Kidney (tissue), 14 donors: Measurements from ENCODE around the gene RNASE8. TPM values are rescaled to one million over a fixed set of nuclear protein-coding genes. Genes with fewer than 3 reads are reported as not detected.
A peak's percentile ranks its signal among the peaks of the same experiment; 100 is the strongest.

ENCODE experiments used
- DNase-seq, 5 donors: peaks; one replicate each; pipeline ENCODE4 v3.0.0-alpha.2; 2013 to 2020
- FAIRE-seq: peaks from 2 replicates; lab custom pipeline; 2012; peaks lifted over from hg19 to GRCh38; lab: Jason Lieb, UNC
- H3K27ac ChIP-seq, 2 donors: one replicate each; pipeline ENCODE4 v1.7.0; 2013; ENCODE audit warnings: low read depth in 2 of 2, low read length in 2 of 2, inconsistent platforms in 1 of 2
- H3K27me3 ChIP-seq: one replicate; pipeline ENCODE4 v1.7.1; 2013; ENCODE audit warnings: low read length, inconsistent platforms; ENCODE audit not compliant: control insufficient read depth, insufficient read depth
- H3K36me3 ChIP-seq, 3 donors: one replicate each; pipeline versions ENCODE4 v1.7.0 to v1.7.1; 2013; ENCODE audit warnings: low read length in 3 of 3, control low read depth in 1 of 3, inconsistent platforms in 1 of 3; ENCODE audit not compliant: insufficient read depth in 3 of 3, control insufficient read depth in 2 of 3
- H3K4me1 ChIP-seq, 3 donors: one replicate each; pipeline versions ENCODE4 v1.7.0 to v1.7.1; 2013; ENCODE audit warnings: low read length in 3 of 3, inconsistent platforms in 1 of 3, low read depth in 1 of 3; ENCODE audit not compliant: control insufficient read depth in 2 of 3, insufficient read depth in 2 of 3
- H3K4me3 ChIP-seq, 3 donors: one replicate each; pipeline versions ENCODE4 v1.7.0 to v1.8.1; 2013; ENCODE audit warnings: low read length in 3 of 3, control low read depth in 1 of 3, inconsistent platforms in 1 of 3
- H3K9ac ChIP-seq, 3 donors: one replicate each; pipeline versions ENCODE4 v1.7.0 to v1.7.1; 2013; ENCODE audit warnings: low read length in 3 of 3, control low read depth in 1 of 3, inconsistent platforms in 1 of 3
- H3K9me3 ChIP-seq, 3 donors: one replicate each; pipeline versions ENCODE4 v1.7.0 to v1.7.1; 2013; ENCODE audit warnings: low read length in 3 of 3, control low read depth in 1 of 3, inconsistent platforms in 1 of 3; ENCODE audit not compliant: control insufficient read depth in 2 of 3, insufficient read depth in 1 of 3
- intact Hi-C: fragments of 100-400 bp; cut with DNase I; formaldehyde crosslinking; loops from one replicate; pipeline ENCODE4 v1.11.1; 2022
- polyA plus RNA-seq: library from polyadenylated mRNA; stranded (reverse); fragments of 350-450 nt; fragmentation: Illumina TruSeq; extraction: RNeasy Lipid Tissue Mini Kit (QIAGEN cat#74804); gene quantifications from one replicate; pipeline ENCODE4 v1.2.3, GENCODE V29; 2014; ENCODE audit warnings: low read depth, low replicate concordance; ENCODE audit not compliant: insufficient read depth
- total RNA-seq: library from RNA; stranded (reverse); fragmentation: NEBNext Ultra II Directional; extraction: Animal tissue kit (Norgen Biotek cat#: 25700); gene quantifications from one replicate; pipeline ENCODE4 v1.2.1, GENCODE V29; 2021
- TF ChIP-seq, protein P1 (sequence below): IDR thresholded peaks from 3 replicates; pipeline ENCODE4 v1.5.1; 2012; ENCODE audit warnings: mild to moderate bottlenecking, moderate library complexity, borderline replicate concordance; ENCODE audit not compliant: insufficient read depth; ENCODE audit errors: extremely low read depth
- donor health status: control.
- donor health status: control.
- donor health status: control.
- donor health status: control.
- donor health status: control.
- donor health status: DM: yes; HTN: yes; CAD: no.
- donor health status: Normal renal cell carcinoma (clear cell type).

RNASE8 gene
- total and polyA plus RNA-seq, 2 donors from 2014 or later, result not detected

DNA sequence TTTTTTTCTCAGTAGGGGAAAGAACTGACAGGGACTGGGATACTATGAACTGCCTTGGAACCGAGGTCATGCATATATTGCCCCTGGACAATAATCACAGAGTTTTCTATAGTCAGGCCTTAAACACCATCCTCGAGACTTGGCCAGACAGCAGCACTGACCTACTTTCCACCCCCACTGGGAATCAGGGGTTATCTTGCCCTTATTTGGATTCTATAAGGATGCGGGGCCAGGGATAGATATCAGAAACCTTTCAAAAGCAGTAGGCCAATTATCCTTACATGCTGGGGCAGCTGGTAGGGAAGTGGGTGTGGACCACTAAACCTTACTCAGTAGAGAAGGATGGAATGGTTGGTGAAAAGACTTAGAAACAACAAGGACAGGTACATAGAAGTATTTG lies 38.8 kb downstream of the RNASE8 start:
- H3K9me3 ChIP-seq, result no peaks in the 10 kb centered on the region
- H3K27me3 ChIP-seq, result no peaks in the 10 kb centered on the region
- no peak overlapping the region for H3K27ac ChIP-seq
- DNase-seq, result no peak
- peaks cover 9 to 22% (median 13%) of the 10 kb centered on the region in 3 donors for H3K4me1 ChIP-seq
- FAIRE-seq, result no peak
- no peak overlapping the region for H3K4me3 ChIP-seq
- intact Hi-C loops, result no loop called here
- H3K9ac ChIP-seq, result no peak overlapping the region
- no peaks in the 10 kb centered on the region for H3K36me3 ChIP-seq
- TF ChIP-seq, protein P1, sequence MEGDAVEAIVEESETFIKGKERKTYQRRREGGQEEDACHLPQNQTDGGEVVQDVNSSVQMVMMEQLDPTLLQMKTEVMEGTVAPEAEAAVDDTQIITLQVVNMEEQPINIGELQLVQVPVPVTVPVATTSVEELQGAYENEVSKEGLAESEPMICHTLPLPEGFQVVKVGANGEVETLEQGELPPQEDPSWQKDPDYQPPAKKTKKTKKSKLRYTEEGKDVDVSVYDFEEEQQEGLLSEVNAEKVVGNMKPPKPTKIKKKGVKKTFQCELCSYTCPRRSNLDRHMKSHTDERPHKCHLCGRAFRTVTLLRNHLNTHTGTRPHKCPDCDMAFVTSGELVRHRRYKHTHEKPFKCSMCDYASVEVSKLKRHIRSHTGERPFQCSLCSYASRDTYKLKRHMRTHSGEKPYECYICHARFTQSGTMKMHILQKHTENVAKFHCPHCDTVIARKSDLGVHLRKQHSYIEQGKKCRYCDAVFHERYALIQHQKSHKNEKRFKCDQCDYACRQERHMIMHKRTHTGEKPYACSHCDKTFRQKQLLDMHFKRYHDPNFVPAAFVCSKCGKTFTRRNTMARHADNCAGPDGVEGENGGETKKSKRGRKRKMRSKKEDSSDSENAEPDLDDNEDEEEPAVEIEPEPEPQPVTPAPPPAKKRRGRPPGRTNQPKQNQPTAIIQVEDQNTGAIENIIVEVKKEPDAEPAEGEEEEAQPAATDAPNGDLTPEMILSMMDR, result no peak

GRCh38 chr14:21096978-21097635 lies 39.5 kb downstream of the RNASE8 start:
- H3K27me3 ChIP-seq, result no peaks in the 10 kb centered on the region

GRCh38 chr14:21097636-21098075 lies 40.0 kb downstream of the RNASE8 start:
- peak overlapping the region; percentile 61 to 87 for H3K27ac ChIP-seq
- TF ChIP-seq, protein P1, result no peak
- DNase-seq (peak; percentile 53 to 86 (median 66)), FAIRE-seq (no peak)
- H3K4me3 ChIP-seq, result peak overlapping the region in 1 of 3 donors; percentile 33
- H3K4me1 ChIP-seq, result peaks cover 9 to 22% (median 15%) of the 10 kb centered on the region in 3 donors
- peak overlapping the region in 1 of 3 donors; percentile 12 for H3K9ac ChIP-seq
- H3K9me3 ChIP-seq, result no peaks in the 10 kb centered on the region
- no peaks in the 10 kb centered on the region for H3K36me3 ChIP-seq
- H3K27me3 ChIP-seq, result no peaks in the 10 kb centered on the region
- intact Hi-C loops, result no loop called here

More at GRCh38 chr14:21096978-21097635, 39.5 kb downstream of the RNASE8 start:
- Histone ChIP-seq H3K27ac (peak overlapping the region; percentile 61 to 87), H3K4me1 (peaks cover 9 to 22% (median 13%) of the 10 kb centered on the region in 3 donors), H3K9ac (peak overlapping the region in 1 of 3 donors; percentile 12), H3K4me3 (peak overlapping the region in 1 of 3 donors; percentile 33), H3K36me3 (no peaks in the 10 kb centered on the region), H3K9me3 (no peaks in the 10 kb centered on the region)
- DNase-seq, result peak in 1 of 5 donors; percentile 46
- intact Hi-C loops, result no loop called here
- FAIRE-seq, result no peak
- TF ChIP-seq, protein P1, result no peak
